ENCODE data around the gene XPO5. TPM values are rescaled to one million over a fixed set of nuclear protein-coding genes. Genes with fewer than 3 reads are reported as not detected.

The XPO5 gene
- total and polyA plus RNA-seq, 4 donors = 27.4 to 48.9 (median 40.4) TPM

DNA sequence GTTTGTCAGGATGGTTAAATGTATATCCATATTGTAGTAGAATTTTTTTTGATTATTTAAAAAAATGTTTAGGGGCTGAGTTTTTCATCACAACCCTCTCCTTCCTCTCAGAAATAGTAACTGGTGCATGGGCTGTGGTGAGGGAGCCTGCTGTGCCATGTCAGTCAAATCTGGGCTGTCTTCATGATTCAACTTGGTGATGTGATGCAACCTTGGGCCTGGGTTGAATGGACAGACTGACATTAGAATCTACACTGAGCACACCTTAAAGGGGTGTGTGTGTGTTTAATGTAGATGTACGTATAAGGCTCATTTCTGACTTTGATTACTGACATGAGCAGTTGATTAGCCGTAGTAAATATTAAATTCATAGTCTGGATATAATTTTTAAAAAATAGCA is 94.8 kb downstream of the XPO5 start:
- no CpG with 5 or more reads among the region's 2 CpGs for WGBS (ENCODE audit: insufficient coverage)
- Histone ChIP-seq H3K4me1 (ENCODE audit: control insufficient read depth, insufficient read depth, low read length) (peaks cover 8% of the 10 kb centered on the region), H3K36me3 (ENCODE audit: control insufficient read depth, insufficient read depth, low read length) (no peaks in the 10 kb centered on the region), H3K4me3 (ENCODE audit: low read depth, low read length) (no peak overlapping the region), H3K9me3 (ENCODE audit: control insufficient read depth, insufficient read depth, low read length) (no peaks in the 10 kb centered on the region), H3K27me3 (ENCODE audit: control insufficient read depth, insufficient read depth, low read length) (no peaks in the 10 kb centered on the region), H3K27ac (ENCODE audit: low read depth, low read length) (no peak overlapping the region)
- no peak for DNase-seq (ENCODE audit: low read depth in 4 of 6, low spot score in 6 of 6)

GRCh38 chr6:43478008-43478372 is 97.8 kb downstream of the XPO5 start:
- no peak for DNase-seq (ENCODE audit: low read depth in 4 of 6, low spot score in 6 of 6)
- H3K4me1 ChIP-seq (ENCODE audit: control insufficient read depth, insufficient read depth, low read length) = peaks cover 8% of the 10 kb centered on the region
- H3K27me3 ChIP-seq (ENCODE audit: control insufficient read depth, insufficient read depth, low read length) = no peaks in the 10 kb centered on the region
- H3K27ac ChIP-seq (ENCODE audit: low read depth, low read length) = peak overlapping the region; percentile 76
- H3K9me3 ChIP-seq (ENCODE audit: control insufficient read depth, insufficient read depth, low read length) = no peaks in the 10 kb centered on the region
- WGBS (ENCODE audit: insufficient coverage) = 32% methylated on average over 2 of the region's 3 CpGs
- H3K36me3 ChIP-seq (ENCODE audit: control insufficient read depth, insufficient read depth, low read length) = no peaks in the 10 kb centered on the region
- peak overlapping the region; percentile 71 for H3K4me3 ChIP-seq (ENCODE audit: low read depth, low read length)

- Histone ChIP-seq H3K36me3 (ENCODE audit: control insufficient read depth, insufficient read depth, low read length) (no peaks in the 10 kb centered on the region), H3K27me3 (ENCODE audit: control insufficient read depth, insufficient read depth, low read length) (no peaks in the 10 kb centered on the region), H3K27ac (ENCODE audit: low read depth, low read length) (peak within 1 kb of the TSS; percentile 76), H3K4me1 (ENCODE audit: control insufficient read depth, insufficient read depth, low read length) (peaks cover 8% of the 10 kb centered on the region), H3K4me3 (ENCODE audit: low read depth, low read length) (peak within 1 kb of the TSS; percentile 71), H3K9me3 (ENCODE audit: control insufficient read depth, insufficient read depth, low read length) (no peaks in the 10 kb centered on the region)
- peak in 5 of 6 donors; percentile 87 to 99 (median 92) for DNase-seq (ENCODE audit: low read depth in 4 of 6, low spot score in 6 of 6)
- under 1% methylated on average over 30 of the region's 34 CpGs for WGBS (ENCODE audit: insufficient coverage)
Observed at GRCh38 chr6:43477235-43478007, 98.4 kb downstream of the XPO5 start, which contains the start of gene TJAP1. TSS of gene TJAP1 (plus strand) at chr6:43477570. CDS start at chr6:43499002, 21,432 bp downstream.

DNA sequence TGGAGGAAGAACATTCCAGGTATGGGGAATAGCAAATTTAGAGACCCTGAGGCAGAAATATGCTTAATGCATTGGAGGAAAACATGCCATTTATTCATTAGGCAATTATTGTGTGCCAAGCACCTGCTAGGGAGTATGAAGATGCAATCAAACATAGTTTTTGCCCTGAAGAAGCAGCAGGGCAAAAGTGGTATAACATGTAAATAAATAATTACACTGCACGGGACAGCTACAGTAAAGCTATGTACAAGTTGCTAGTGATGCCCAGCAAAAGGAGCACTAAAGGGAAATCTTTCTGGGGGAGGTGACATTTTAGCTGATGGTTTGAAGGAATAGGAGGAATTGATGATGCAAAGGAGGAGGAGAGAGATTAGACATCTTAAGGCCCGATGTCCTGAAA is 99.1 kb downstream of the XPO5 start:
- DNase-seq (ENCODE audit: low read depth in 4 of 6, low spot score in 6 of 6) = no peak
- no peaks in the 10 kb centered on the region for H3K36me3 ChIP-seq (ENCODE audit: control insufficient read depth, insufficient read depth, low read length)
- H3K27ac ChIP-seq (ENCODE audit: low read depth, low read length) = peak overlapping the region; percentile 67
- H3K4me1 ChIP-seq (ENCODE audit: control insufficient read depth, insufficient read depth, low read length) = peaks cover 8% of the 10 kb centered on the region
- 15% methylated on average over 1 of the region's 2 CpGs for WGBS (ENCODE audit: insufficient coverage)
- H3K9me3 ChIP-seq (ENCODE audit: control insufficient read depth, insufficient read depth, low read length) = no peaks in the 10 kb centered on the region
- H3K27me3 ChIP-seq (ENCODE audit: control insufficient read depth, insufficient read depth, low read length) = no peaks in the 10 kb centered on the region
- peak overlapping the region; percentile 71 for H3K4me3 ChIP-seq (ENCODE audit: low read depth, low read length)

- H3K36me3 ChIP-seq (ENCODE audit: control insufficient read depth, insufficient read depth, low read length) = no peaks in the 10 kb centered on the region
- no peaks in the 10 kb centered on the region for H3K27me3 ChIP-seq (ENCODE audit: control insufficient read depth, insufficient read depth, low read length)
- no peaks in the 10 kb centered on the region for H3K9me3 ChIP-seq (ENCODE audit: control insufficient read depth, insufficient read depth, low read length)
- DNase-seq (ENCODE audit: low read depth in 4 of 6, low spot score in 6 of 6) = no peak
- H3K27ac ChIP-seq (ENCODE audit: low read depth, low read length) = no peak overlapping the region
- no peak overlapping the region for H3K4me3 ChIP-seq (ENCODE audit: low read depth, low read length)
- H3K4me1 ChIP-seq (ENCODE audit: control insufficient read depth, insufficient read depth, low read length) = peaks cover 8% of the 10 kb centered on the region
- 39% methylated on average over 6 of the region's 6 CpGs for WGBS (ENCODE audit: insufficient coverage)
Observed at GRCh38 chr6:43475516-43475915, 100.3 kb downstream of the XPO5 start.

GRCh38 chr6:43472515-43472914 is 103.3 kb downstream of the XPO5 start:
- Histone ChIP-seq H3K27me3 (ENCODE audit: control insufficient read depth, insufficient read depth, low read length) (no peaks in the 10 kb centered on the region), H3K4me3 (ENCODE audit: low read depth, low read length) (no peak overlapping the region), H3K9me3 (ENCODE audit: control insufficient read depth, insufficient read depth, low read length) (no peaks in the 10 kb centered on the region), H3K27ac (ENCODE audit: low read depth, low read length) (no peak overlapping the region), H3K36me3 (ENCODE audit: control insufficient read depth, insufficient read depth, low read length) (no peaks in the 10 kb centered on the region), H3K4me1 (ENCODE audit: control insufficient read depth, insufficient read depth, low read length) (no peaks in the 10 kb centered on the region)
- no peak for DNase-seq (ENCODE audit: low read depth in 4 of 6, low spot score in 6 of 6)
- WGBS (ENCODE audit: insufficient coverage) = no CpG with 5 or more reads among the region's 4 CpGs

Small RNA genes lying within 50 kb of the gene (small RNA-seq; reads per million reads assigned to genes)
- gene RF00426 (ENCODE audit: low replicate concordance) = not detected
- gene RNU6-1113P (ENCODE audit: low replicate concordance) = not detected

Other genes starting within 250 kb of the XPO5 start
- gene ZNF318, start 206.4 kb downstream of the XPO5 start, total RNA-seq = 10 to 100 TPM; 17.7 to 22.5 TPM
- gene ZNF318, start 206.4 kb downstream of the XPO5 start, polyA plus RNA-seq (ENCODE audit: insufficient read length in 2 of 2) = 10 to 100 TPM; 24.6 to 29.2 TPM
- 10 to 100 TPM; 15.8 to 25.2 TPM for gene ABCC10, start 148.5 kb downstream of the XPO5 start, total RNA-seq
- 10 to 100 TPM; 36.0 to 55.8 TPM for gene ABCC10, start 148.5 kb downstream of the XPO5 start, polyA plus RNA-seq (ENCODE audit: insufficient read length in 2 of 2)
- 1 to 10 TPM; 3.5 to 4.1 TPM for gene DLK2, start 120.5 kb downstream of the XPO5 start, total RNA-seq
- gene DLK2, start 120.5 kb downstream of the XPO5 start, polyA plus RNA-seq (ENCODE audit: insufficient read length in 2 of 2) = 10 to 100 TPM; 13.6 to 14.5 TPM
- gene TJAP1, start 98.5 kb downstream of the XPO5 start, total RNA-seq = 10 to 100 TPM in 1 of 2 donors, 1 to 10 TPM in 1; 8.8 to 18.2 TPM
- 10 to 100 TPM; 33.9 to 46.4 TPM for gene TJAP1, start 98.5 kb downstream of the XPO5 start, polyA plus RNA-seq (ENCODE audit: insufficient read length in 2 of 2)
- 1 to 10 TPM; 1.8 to 3.2 TPM for gene LRRC73, start 65.7 kb downstream of the XPO5 start, total RNA-seq
- 10 to 100 TPM in 1 of 2 donors, 1 to 10 TPM in 1; 8.2 to 10.5 TPM for gene LRRC73, start 65.7 kb downstream of the XPO5 start, polyA plus RNA-seq (ENCODE audit: insufficient read length in 2 of 2)
- 100 to 1,000 TPM in 1 of 2 donors, 10 to 100 TPM in 1; 54.7 to 106 TPM for gene YIPF3, start 59.1 kb downstream of the XPO5 start, total RNA-seq
- gene YIPF3, start 59.1 kb downstream of the XPO5 start, polyA plus RNA-seq (ENCODE audit: insufficient read length in 2 of 2) = 100 to 1,000 TPM; 125 to 140 TPM
- gene POLR1C, start 58.9 kb downstream of the XPO5 start, total RNA-seq = 10 to 100 TPM; 22.6 to 28.9 TPM
- 10 to 100 TPM; 31.7 to 34.4 TPM for gene POLR1C, start 58.9 kb downstream of the XPO5 start, polyA plus RNA-seq (ENCODE audit: insufficient read length in 2 of 2)
- gene POLH, start 147 bp upstream of the XPO5 start, total RNA-seq = 10 to 100 TPM; 10.5 to 13.3 TPM
- gene POLH, start 147 bp upstream of the XPO5 start, polyA plus RNA-seq (ENCODE audit: insufficient read length in 2 of 2) = 10 to 100 TPM in 1 of 2 donors, 1 to 10 TPM in 1; 9.5 to 18.0 TPM
- 10 to 100 TPM; 26.2 to 46.6 TPM for gene GTPBP2, start 53.2 kb upstream of the XPO5 start, total RNA-seq
- gene GTPBP2, start 53.2 kb upstream of the XPO5 start, polyA plus RNA-seq (ENCODE audit: insufficient read length in 2 of 2) = 10 to 100 TPM; 41.2 to 62.9 TPM
- gene MAD2L1BP, start 59.8 kb upstream of the XPO5 start, total RNA-seq = 10 to 100 TPM; 14.6 to 28.9 TPM
- gene MAD2L1BP, start 59.8 kb upstream of the XPO5 start, polyA plus RNA-seq (ENCODE audit: insufficient read length in 2 of 2) = 10 to 100 TPM; 26.7 to 27.1 TPM
- gene RSPH9, start 69.0 kb upstream of the XPO5 start, total RNA-seq = 1 to 10 TPM; 1.6 to 4.7 TPM
- 1 to 10 TPM; 6.4 to 7.1 TPM for gene RSPH9, start 69.0 kb upstream of the XPO5 start, polyA plus RNA-seq (ENCODE audit: insufficient read length in 2 of 2)
- 10 to 100 TPM; 24.1 to 56.6 TPM for gene MRPS18A, start 111.8 kb upstream of the XPO5 start, total RNA-seq
- 10 to 100 TPM; 31.1 to 34.1 TPM for gene MRPS18A, start 111.8 kb upstream of the XPO5 start, polyA plus RNA-seq (ENCODE audit: insufficient read length in 2 of 2)
- 10 to 100 TPM; 45.8 to 74.3 TPM for gene VEGFA, start 194.2 kb upstream of the XPO5 start, total RNA-seq
- gene VEGFA, start 194.2 kb upstream of the XPO5 start, polyA plus RNA-seq (ENCODE audit: insufficient read length in 2 of 2) = 10 to 100 TPM; 49.9 to 73.7 TPM

All from spinal cord (tissue), 10 donors.